Hindlimb muscle (tissue), 1 donor: Measurements from ENCODE around the gene POF1B. TPM values are rescaled to one million over a fixed set of nuclear protein-coding genes. Genes with fewer than 3 reads are reported as not detected.
"Not testable (repeated sequence)": the region's sequence is repeated elsewhere in the genome, so short reads cannot be mapped to it uniquely, and the experiment has no call there.

ENCODE experiments used
- DNase-seq: peaks from one replicate; pipeline ENCODE4 v3.0.0-alpha.2; 2013
- polyA plus RNA-seq: library from polyadenylated mRNA; unstranded; fragments of 120-200 nt; gene quantifications from one replicate; pipeline ENCODE4 v1.2.1, GENCODE V29; 2013; ENCODE audit not compliant: insufficient read length

Gene POF1B, protein sequence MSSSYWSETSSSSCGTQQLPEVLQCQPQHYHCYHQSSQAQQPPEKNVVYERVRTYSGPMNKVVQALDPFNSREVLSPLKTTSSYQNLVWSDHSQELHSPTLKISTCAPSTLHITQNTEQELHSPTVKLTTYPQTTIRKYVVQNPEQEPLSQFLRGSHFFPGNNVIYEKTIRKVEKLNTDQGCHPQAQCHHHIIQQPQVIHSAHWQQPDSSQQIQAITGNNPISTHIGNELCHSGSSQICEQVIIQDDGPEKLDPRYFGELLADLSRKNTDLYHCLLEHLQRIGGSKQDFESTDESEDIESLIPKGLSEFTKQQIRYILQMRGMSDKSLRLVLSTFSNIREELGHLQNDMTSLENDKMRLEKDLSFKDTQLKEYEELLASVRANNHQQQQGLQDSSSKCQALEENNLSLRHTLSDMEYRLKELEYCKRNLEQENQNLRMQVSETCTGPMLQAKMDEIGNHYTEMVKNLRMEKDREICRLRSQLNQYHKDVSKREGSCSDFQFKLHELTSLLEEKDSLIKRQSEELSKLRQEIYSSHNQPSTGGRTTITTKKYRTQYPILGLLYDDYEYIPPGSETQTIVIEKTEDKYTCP
- 0.23 TPM for polyA plus RNA-seq

GRCh38 chrX:85379174-85379907 lies at the start of gene POF1B:
Gene POF1B, minus strand, starts transcription at chrX:85379665. Its CDS starts 211 bp downstream, at chrX:85379454.
- DNase-seq, result no peak

DNA sequence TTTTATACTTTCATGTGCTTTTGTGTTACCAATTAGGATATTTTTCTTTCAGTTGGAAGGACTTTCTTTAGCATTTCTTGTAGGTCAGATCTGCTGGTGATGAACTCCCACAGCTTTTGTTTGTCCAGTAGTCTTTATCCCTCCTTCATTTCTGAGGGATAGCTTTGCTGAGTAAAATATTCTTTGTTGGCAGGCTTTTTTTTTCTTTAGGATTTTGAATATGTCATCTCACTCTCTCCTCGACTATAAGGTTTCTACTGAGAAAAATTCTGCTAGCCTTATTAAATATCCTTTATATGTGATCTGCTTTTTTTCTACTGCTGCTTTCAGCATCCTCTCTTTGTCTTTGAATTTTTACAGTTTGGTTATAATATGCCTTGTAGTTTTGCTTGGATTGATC lies 49.6 kb upstream of the POF1B start:
- no peak for DNase-seq

GRCh38 chrX:85419293-85419692 lies 39.8 kb upstream of the POF1B start:
- DNase-seq, result no peak

DNA sequence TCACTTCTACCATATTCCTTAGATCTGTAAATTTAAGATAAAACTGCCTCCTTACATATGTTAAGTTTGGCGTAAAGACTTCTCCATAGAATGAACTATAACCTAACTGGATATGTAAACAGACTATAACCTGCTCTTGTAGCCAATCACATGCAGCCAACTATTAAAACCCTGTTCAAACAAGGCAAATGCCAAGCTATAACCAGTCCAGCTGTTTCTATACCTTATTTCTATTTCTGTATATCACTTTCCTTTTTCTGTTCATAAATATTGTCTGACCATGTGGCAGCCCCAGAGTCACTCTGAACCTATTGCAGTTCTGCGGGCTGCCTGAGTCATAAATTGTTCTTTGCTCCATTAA lies 12.4 kb upstream of the POF1B start:
- no peak for DNase-seq

DNA sequence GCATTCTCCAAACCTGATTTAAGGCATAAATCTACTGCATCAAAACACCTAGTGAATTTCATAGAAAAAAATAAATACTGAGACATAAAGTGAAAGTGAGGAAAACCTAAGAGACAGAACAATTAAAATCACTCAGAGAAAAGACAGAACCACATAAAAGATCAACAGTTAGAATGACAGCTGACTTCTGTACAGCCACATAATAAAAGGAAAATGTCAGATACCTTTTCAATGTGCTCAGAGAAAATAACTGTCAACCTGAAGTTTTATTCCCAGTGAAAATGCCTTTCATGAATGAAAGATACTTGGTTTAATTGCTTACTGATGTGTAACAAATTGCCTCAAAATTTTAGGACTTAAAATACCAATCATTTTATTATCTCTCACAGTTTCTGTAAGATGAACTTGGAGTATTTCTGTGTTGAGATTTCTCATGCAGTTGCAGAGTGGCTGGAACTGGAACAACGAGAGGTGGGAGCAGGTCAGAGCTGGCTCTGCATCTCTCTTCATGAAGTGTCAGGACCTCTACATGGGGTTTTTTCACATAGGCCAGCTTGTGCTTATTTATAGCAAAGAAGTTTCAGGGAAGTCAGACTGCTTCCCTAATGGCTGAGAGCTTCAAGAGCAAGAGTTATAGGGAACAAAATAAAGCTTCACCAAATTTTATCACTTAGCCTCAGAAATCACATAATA lies 11.9 kb upstream of the POF1B start:
- no peak for DNase-seq

GRCh38 chrX:85381602-85382001 lies 2.1 kb upstream of the POF1B start:
- no peak for DNase-seq

- no peak for DNase-seq
Observed at GRCh38 chrX:85378461-85378860, 1.0 kb downstream of the POF1B start.

DNA sequence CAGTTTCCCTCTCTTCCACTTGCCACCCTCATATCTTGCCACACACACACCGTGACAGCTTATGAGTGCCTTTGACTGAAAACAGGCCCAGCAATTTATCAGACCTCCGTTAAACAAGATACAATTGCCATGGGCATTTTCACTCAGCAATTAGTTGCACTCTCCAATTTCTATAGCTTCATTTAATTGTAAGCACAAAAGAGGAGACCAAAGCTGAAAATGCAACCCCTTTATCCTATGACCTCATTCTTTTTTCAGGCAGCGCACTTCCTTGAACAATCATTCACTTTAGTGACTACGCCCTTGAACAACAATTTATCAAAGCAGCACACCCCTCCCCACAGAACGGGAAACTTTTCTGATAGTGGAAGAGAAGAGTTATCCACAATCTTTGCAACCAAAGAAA lies 4.1 kb downstream of the POF1B start:
- no peak for DNase-seq

DNA sequence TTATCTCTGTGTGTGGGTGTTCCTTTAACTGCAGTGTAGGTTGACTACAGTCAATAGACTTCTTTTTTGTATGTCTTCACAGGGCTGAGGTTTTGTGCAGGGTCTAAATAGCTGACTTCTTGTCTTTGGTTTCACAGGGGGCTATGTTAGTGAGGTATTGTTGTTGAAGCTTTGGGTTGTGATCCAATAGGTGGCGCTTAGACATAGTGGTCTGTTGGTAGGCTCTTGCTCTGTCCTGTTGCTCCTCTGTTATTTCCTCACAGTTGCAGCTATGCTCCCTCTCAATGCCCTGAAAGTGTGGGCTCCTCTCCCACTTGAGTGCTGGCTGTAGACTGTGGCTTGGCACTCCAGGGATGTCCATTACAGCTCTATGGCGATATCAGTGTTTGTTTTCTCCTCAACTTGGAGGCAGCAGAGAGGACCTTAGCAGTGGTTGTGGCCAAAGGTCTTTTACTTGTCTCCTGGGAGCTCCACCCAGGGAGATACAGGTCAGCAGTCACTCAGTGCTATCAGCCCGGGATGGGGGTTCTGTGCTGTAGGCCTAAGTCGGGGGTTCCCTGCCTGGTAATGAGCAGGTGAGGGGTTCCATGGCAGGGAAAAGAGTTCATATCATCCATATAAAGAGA lies 14.0 kb downstream of the POF1B start:
- DNase-seq, result no peak

- DNase-seq, result no peak
Observed at GRCh38 chrX:85359051-85359450, 20.4 kb downstream of the POF1B start.

DNA sequence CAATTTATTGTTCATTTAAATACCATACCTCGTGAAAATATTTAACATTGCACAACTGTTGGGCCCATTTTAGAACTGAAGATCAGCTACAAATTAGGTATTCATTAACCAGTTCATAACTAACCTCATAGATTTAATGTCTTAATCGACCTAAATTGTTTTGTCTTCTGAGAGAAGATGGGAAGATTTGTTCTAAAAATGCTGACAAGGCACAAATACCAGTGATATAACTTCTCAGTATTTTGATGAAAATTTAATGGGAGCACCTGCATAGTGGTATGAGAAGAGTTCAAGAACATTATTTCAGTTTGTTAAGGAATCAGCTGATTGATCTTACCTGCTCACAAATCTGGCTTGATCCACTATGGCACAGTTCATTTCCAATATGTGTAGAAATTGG lies 33.9 kb downstream of the POF1B start:
- DNase-seq, result no peak

GRCh38 chrX:85327060-85327333 lies 52.5 kb downstream of the POF1B start:
- no peak for DNase-seq

- no peak for DNase-seq
Observed at GRCh38 chrX:85326234-85327059, 53.0 kb downstream of the POF1B start.

GRCh38 chrX:85311348-85311747 lies 68.1 kb downstream of the POF1B start:
- not testable (repeated sequence) for DNase-seq

- DNase-seq, result no peak
Observed at GRCh38 chrX:85309717-85310116, 69.7 kb downstream of the POF1B start.

DNA sequence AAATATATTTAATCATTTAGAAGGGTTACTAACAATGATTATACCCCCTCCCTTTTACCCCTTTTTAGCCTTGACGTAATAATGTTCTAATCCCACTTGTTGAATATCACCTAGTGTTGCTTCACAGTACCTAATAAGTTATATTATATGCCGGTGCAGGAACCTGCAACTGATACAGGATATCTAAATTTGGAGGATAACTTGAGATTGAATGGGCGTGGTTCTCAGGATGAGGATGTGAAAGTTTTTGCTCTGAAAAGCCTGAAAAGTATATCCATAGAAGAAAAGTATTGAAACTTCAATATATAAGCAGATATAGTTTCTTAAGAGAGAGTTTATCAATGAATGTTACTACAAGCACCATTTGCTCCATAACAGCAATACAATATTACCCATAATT lies 75.9 kb downstream of the POF1B start:
- no peak for DNase-seq

GRCh38 chrX:85288992-85289723 lies 90.3 kb downstream of the POF1B start:
- no peak for DNase-seq

- not testable (repeated sequence) for DNase-seq
Observed at GRCh38 chrX:85285286-85285685, 94.2 kb downstream of the POF1B start.

- peak; percentile 41 for DNase-seq
Observed at GRCh38 chrX:85244450-85245211, 134.8 kb downstream of the POF1B start.

DNA sequence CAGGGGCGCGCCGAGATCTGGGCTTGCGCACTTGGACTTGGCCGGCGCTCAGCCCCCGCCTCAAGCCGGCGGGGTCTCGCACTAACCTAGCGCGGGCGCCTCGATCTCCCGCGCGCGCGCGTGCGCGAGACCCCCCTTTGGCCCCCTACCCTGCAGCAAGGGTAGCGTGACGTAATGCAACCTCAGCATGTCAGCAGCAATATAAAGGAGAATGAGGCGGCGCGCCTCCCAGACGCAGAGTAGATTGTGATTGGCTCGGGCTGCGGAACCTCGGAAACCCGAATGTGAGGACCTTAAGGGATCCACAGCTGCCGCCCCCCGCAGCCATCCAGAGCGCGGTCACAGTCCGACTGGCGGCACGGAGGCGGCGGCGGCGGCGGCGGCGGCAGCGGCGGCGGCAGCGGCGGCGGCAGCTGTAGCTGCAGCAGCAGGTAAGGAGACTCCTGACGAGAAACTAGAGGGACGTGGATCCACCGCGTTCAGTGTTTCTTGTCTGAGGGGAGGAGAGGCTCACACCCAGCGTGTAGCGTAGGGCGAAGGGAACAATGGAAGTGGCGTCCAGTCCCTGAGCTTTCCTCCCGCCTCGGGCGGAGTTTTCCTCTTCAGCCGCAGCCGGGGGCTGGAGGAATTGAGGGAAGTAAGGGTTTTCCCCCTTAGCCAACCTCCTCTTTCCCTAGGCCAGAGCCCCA lies 135.6 kb downstream of the POF1B start, which contains the start of the genes SATL1 and ZNF711:
Gene SATL1, minus strand, starts transcription at position 19 of the 689 bp plus-strand sequence. CDS start 134,811 bp downstream, outside the sequence.
Gene ZNF711, plus strand, starts transcription at position 231 of the 689 bp plus-strand sequence. CDS start 3,582 bp downstream, outside the sequence.
- peak; percentile 86 for DNase-seq
